RCC 7860 (cell line): ENCODE data around the gene GSTO2.

Experiments
- DNase-seq: peaks from one replicate; pipeline ENCODE4 v3.0.0-alpha.2; 2015; ENCODE audit warnings: low spot score
- FAIRE-seq: peaks from 2 replicates; lab custom pipeline; 2012; peaks lifted over from hg19 to GRCh38; lab: Jason Lieb, UNC

Gene GSTO2

DNA sequence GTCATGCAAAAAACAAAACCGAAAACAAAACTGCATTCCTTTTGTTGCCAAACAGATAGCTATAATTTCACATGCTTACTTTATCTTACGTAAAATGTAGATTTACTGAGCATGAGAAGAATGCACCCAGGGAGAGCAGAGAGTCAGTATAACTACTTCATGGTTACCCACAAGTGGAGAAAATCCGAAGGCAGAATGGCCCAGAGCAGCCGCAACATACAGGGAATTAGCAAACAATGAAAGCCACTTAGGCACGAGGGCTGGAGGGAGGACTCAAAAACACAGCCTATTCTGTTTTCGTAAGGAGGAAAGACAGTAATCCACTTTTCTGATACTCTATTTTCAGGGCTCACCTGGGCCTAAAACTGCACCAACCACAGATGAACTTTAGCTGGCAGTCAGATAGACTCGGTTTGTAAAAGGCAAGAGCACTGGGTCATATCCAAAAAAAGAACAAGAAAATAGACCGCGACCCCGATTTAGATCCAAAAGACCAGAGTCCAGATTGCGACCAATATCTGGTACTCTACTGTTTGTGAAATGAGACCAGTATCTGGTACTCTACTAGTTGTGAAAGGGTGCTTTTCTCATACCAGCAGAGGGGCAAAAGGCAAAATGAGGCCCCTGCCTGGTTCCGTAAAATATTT, 68.0 kb downstream of the GSTO2 start:
- no peak for FAIRE-seq
- no peak for DNase-seq

DNA sequence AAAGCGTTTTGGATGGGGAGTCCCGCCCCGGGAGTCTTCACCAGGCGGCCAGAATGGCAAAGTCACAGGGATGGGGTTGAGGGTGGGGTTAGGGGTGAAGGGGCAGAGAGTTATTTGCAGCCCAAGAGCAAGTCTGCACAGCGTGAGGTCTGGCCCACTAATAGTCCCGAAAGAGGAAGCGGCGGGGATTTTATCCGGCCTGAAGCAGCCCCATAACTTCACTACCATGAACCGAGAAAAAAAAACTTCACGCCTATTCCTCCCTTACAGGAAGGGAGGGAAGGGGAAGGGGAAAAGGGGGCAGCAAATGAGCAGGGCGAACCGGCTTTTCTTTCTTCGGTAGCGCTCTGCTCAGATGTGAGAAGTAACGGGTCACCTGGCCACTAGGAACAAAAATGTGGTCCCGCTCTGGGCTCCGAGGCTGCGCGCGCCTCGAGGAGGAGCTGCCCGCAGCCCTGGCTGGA, 68.6 kb downstream of the GSTO2 start:
- FAIRE-seq (no peak), DNase-seq (peak; percentile 14)

DNA sequence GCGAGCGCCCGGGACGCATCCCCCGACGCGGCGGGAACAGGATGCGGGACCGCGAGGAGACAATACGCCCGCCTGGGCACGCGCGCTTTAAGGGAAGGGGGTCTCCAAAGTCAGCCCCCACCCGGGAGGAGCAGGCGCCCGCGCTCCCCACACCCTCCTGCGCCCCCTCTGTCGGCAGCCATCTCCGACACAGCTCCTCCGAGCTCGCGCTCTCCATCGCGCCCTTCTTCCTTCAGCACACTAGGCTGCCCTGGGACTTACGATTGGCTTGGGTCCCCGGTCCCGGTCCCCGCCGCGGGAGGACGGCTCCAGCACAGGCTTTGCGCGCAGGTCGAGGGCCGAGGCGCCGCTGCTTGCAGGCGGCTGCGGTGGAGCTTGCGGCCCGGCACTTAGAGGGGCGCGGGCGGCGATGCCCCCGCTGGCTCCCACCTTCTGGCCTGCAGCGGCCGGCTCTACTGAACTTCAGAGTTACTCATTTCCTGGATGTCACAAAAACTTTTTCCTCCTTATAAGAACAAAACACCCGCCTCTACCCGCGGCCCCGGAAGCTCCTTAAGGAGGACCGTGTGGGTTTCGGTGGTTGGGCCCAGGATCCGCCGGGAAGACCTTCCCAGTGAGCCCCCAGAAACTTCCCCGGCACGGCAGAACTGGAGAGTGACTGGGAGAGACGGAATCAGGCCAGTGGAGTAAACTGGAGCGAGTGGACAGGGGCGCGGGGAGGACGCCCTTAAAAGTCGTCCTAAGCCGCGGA, 69.2 kb downstream of the GSTO2 start, which contains the start of gene ITPRIP:
Gene ITPRIP, minus strand, starts transcription at position 481 of the 751 bp plus-strand sequence. CDS start 22,414 bp downstream, outside the sequence.
- FAIRE-seq, result no peak
- peak; percentile 72 for DNase-seq

- no peak for FAIRE-seq
Measured at GRCh38 chr10:104339469-104340110, 70.6 kb downstream of the GSTO2 start.

DNA sequence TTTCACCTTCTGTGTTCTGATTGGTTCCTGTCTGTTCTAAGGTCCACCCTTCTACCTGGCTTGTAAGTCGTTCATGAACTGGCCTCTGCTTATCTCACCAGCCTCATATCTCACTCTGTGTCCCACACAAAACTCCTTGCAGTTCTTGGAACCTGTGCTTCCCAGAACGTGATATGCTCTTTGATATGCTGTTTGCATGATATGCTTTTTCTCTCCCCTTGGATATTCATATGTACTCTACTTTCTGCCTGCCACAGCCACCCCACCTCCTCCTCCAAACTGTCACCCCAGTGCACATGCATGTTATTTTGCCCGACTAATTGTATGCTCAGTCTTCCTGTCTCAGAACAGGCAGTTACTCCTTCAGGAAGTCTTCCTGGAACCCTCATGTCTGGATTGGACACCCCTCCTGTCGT, 71.1 kb downstream of the GSTO2 start:
- FAIRE-seq (no peak), DNase-seq (no peak)

More at GRCh38 chr10:104339469-104340110, 70.6 kb downstream of the GSTO2 start:
- peak; percentile 49 for DNase-seq

DNA sequence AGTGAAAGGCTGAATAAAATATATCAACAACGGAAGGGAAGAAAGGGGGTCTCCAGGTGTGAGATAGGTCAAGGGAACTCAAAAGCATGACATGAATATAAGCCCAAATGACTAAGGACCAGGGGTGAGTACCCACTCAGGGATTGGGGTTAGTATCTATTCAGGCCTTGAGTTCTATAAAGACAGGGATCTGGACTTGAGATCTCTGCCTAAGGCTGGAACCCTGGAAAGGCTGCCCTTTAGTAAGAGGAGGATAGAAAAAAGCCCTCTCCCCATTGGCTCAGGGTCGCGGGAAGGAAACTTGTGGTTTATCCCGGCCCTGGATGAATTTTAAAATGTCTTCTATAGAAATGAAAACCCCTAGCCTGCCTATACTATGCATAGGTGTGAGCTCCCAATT, 71.7 kb downstream of the GSTO2 start:
- DNase-seq (no peak), FAIRE-seq (no peak)

DNA sequence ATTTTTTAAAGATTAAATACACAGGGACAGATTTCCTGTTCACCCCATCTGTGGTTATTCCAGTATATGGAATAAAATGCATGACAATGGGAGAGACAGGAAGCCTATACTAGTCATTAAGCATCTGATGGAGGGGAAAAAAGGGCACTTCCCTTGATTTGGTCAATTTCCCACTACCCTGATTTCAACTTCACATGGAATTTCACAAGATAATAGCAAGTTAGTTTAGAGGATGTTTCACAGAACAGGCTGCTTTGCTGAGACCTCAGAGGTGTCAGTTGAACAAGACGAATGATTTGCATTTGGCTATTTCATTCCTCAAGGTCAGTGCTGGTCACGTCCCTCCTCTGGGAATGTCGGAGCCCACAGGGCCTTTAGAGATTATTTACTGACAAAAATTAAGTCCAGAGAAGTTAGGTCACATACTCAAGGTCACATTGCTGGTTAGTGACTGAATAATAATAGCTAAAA, 74.0 kb downstream of the GSTO2 start:
- FAIRE-seq (no peak), DNase-seq (no peak)

DNA sequence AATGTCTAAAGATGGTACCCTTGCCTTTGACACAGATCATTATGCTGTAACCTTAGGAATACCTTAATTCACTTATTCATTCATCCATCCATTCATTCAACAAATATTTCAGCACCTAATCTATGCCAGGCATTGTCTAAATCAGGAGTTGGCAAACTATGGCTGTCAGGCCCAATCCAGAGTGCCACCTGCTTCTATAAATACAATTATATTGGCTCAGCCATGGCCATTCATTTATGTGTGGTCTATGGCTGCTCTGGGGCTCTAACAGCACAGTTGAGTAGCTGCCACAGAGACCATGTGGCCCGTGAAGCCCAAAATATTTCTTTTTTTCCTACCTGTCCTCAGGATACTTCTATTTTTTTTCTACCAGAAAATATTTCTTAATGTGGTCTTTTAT, 75.2 kb downstream of the GSTO2 start:
- FAIRE-seq (no peak), DNase-seq (no peak)

DNA sequence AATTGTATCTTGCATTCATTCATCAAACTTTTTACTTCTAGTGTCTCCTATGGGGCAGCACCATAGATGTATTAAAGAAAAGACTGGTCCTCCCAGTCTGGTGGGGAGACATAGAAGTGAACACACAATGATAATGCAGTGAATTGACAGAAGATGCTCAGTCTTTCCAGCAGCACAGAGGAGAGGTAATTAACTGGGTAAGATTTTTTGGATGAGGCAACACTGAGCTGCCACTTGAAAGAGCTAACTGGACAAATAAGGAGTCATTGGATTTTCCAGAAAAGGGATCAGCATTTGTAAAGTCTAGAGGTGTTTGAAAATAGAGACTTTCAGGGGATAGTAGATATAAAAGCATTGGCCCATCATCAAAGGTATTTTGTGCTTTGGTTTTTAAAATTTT, 76.5 kb downstream of the GSTO2 start:
- DNase-seq (no peak), FAIRE-seq (no peak)

DNA sequence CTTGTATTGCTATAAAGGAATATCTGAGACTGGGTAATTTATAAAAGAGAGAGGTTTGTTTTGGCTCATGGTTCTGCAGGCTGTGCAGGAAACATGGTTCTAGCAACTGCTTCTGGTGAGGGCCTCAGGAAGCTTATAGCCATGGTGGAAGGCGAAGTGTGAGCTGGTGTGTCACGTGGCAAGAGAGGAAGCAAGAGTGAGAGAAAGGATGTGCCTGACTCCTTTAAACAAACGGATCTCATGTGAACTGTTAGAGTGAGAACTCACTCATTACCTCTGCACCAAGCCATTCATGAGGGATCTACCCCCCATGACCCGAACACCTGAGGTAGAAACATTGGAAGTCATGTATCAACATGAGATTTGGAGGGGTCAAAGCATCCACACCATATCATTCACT, 77.0 kb downstream of the GSTO2 start:
- FAIRE-seq (no peak), DNase-seq (no peak)

DNA sequence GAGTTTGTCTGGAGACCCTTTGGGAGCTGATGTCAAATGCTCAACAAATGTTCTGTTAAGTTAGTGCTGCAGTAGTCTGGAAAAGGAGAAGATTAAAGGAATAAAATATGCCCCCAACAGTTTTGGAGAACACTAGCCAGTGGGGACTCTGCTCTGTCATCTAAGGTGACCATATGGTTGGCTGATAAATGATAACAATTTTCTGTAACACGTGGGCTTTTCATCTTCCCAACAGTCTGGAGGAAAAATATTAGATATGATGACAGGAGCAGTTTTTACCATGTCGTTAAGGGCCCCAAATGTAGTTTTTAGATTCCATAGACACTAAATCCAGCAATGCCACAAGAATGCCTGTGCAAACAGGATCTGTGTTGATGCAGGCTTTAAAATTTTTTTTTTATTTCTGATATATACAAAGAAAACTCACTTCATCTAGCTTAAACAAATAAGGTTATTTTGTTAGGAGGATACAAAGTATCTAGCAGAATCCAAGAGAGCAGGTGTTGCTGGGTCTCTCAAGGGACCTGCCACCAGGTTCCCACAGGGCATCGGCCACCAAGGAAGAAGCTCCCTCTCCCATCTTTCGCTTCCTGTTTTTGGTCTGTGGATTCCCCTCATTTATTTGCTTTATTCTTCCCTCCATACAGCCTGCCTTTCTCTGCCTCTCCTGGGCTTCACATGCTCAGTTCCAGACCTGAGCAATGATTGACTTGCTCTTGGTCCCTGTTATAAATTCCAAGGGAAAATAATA, 78.5 kb downstream of the GSTO2 start:
- FAIRE-seq (no peak), DNase-seq (no peak)

GRCh38 chr10:104348601-104349000, 79.6 kb downstream of the GSTO2 start:
- DNase-seq (peak; percentile 11), FAIRE-seq (no peak)

- FAIRE-seq, result no peak
Measured at GRCh38 chr10:104349623-104350126, 80.7 kb downstream of the GSTO2 start.

DNA sequence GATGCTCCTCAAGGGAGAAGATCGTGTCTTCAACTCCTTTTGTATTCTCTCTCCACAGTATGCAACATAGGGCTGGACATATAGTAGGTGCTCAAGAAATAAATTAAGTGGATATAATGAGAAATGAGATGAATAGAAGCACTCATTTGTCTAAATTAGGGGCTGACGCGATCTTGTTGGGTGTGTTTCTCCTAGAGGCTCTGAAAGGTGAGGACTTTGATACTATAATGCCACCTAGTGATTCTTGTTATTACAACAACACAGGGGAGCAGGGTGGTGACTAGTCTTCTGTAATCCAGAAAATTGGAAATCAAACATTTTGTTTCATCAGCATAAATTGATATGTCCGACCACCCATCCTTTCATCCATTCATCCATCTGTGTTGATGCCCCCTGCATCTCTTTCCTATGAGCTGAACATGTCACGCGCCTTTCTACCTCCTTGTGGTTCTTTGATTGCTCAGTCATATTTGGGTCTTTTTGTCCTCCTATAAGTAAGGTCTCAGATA, 81.2 kb downstream of the GSTO2 start:
- DNase-seq, result peak; percentile 47

More at GRCh38 chr10:104349623-104350126, 80.7 kb downstream of the GSTO2 start:
- peak; percentile 14 for DNase-seq

GRCh38 chr10:104351061-104351702, 82.2 kb downstream of the GSTO2 start:
- FAIRE-seq, result no peak

More for the DNA sequence above, 81.2 kb downstream of the GSTO2 start:
- FAIRE-seq, result peak; percentile 36

DNA sequence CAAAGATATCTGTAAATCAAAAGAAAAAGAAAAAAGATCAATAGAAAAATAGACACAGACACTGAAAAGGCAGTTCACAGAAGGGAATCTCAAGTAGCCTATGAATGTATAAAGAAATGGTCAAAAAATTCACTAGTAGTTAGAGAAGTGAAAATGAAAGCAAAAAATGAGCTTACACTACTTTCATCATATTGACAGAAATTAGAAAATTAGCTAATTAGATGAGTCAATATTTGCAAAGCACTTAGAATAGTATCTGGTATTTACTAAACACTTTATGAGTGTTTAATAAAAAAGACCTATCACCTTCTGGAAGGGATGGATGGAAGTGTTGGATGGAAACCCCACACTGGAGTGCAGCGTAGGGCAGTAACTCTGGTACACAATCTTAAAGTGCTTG, 82.9 kb downstream of the GSTO2 start:
- FAIRE-seq (no peak), DNase-seq (no peak)

More at GRCh38 chr10:104351061-104351702, 82.2 kb downstream of the GSTO2 start:
- DNase-seq, result peak; percentile 21

DNA sequence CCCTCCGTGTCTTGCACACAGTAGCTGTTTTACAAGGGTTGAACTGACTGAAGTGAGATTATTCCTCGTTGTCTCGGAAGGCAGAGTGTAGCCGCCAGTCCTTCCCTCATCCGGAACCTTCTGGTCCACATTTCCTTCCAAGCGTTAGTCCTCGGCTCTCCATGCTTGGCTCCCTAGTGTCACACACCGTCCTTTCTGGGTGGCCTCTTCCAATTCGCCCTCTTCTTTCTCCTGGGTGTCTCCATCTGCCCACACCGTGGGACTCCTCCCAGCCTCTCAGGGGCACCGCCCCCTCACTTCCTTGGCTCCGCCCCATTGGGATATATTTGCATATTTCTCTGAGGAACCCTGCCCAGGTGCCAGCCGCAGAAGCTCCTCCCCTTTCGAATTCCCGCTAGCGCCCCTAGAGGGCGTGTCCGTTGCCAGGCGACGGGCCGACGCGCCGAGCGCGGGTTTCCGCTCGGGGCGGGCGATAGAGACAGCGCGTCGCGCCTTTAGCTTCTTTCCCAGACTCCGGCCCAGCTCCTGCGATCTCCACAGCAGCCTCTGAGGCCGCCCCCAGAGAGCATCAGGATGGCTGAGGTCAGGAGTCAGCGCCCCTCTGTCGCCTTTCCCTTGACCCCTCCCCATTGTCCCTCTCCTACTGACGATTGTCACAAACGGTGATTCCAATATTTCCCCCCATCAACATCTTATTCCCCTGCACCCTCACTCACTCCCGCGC, 84.5 kb downstream of the GSTO2 start, which contains the start of gene CFAP58:
Gene CFAP58, plus strand, starts transcription at position 509 of the 724 bp plus-strand sequence. Its CDS starts 65 bp downstream, at position 574.
- DNase-seq, result peak; percentile 73

More for the DNA sequence above, 84.5 kb downstream of the GSTO2 start, which contains the start of gene CFAP58:
- peak; percentile 53 for FAIRE-seq
